GM19452 (cell line): ENCODE data around the gene KAT2A.
A peak's percentile ranks its signal among the peaks of the same experiment; 100 is the strongest.
"Not testable (repeated sequence)": the region's sequence is repeated elsewhere in the genome, so short reads cannot be mapped to it uniquely, and the experiment has no call there.

ENCODE experiments used
- ATAC-seq: cut with Tn5 transposase; IDR thresholded peaks from one replicate; pipeline ENCODE4 v1.9.1; 2021; ENCODE audit not compliant: unreplicated experiment

The KAT2A gene

DNA sequence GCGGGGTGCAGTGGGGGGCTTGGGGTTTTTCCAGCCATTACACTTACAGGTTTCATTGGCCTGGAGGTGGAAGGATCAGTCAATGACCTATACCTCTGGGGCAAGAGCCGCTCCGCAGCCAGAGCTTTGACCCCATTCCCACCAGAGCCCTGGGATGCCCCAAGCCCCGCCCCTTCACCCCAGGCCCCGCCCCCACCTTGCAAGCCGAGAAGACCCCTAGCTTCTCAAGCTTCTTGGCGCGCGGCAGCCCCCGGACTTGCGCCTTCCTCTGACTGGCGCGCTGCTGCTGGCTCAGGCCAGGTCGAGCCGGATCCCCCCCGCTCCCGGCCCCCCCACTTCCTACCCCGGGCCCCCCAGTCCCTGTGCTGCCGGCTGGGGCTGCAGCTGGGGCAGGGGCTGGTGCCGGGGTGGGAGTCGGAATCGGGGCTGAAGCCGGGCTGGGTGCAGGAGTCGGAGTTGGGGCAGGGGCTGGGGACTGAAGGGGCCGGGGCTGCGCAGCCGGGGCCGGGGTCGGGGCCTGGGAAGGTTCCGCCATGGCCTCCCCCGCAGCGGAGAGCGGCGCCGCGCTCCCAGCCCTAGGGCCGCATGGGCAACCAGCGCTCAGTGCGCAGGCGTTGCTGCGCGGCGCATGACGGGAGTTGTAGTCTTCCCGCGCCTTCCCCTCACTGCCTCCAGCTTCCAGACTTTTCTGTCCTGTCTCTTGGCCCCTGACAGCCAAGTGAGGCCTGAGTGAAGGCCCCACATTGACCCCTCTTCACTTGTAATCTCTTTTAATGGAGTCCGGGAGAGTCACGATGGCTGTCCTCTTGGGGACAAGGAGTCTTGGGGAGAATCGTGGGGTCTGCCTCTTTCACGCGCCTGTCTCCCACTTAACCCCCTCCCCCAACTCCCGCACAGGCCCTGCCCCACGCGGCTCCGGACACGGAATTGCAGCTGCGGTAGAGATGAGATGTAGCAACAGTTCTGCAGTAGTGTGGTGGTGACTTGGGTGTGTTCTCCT is at the start of gene KAT2A:
Gene KAT2A (minus strand): TSS at position 598 of the 1,000 bp plus-strand sequence. CDS start 63 bp downstream, at position 535.
- ATAC-seq: peak; percentile 62

DNA sequence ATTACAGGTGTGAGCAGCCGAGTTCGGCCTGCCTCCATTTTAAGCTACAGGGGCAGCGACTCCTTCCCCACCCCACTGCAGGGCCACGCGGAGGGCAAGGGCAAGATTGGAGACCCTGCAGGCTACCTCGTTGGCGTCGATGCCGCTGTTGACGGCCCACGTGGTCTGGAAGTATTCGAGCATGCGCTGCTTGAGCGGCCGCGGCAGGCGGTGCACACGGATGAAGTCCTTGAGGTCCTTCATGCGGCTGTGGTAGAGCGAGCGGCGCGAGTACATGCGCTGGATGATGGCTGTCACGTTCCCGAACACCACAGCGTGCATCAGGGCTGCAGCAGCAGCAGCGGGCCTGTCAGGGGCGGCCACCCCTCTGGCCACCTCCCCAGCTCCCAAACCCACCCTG is 48.2 kb upstream of the KAT2A start:
- no peak for ATAC-seq

DNA sequence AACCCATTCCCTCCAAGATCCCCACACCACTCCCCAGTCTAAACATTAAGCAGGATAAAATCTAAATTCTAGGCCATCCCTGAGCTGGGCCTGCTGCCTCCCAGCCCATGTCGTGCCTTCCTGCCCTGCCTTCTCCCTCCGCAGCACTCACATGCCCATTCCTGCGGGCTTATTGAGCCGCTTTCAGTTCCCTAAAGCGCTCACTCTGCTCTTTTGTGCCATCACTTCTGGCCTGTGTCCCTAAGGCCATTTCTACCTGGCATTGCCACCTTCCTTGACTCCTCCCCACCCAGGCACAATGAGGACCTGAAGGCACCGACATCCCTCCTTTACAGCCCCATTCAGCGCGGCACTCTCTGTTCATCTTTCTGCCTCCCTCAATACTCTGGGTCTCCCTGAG is 46.6 kb upstream of the KAT2A start:
- no peak for ATAC-seq

DNA sequence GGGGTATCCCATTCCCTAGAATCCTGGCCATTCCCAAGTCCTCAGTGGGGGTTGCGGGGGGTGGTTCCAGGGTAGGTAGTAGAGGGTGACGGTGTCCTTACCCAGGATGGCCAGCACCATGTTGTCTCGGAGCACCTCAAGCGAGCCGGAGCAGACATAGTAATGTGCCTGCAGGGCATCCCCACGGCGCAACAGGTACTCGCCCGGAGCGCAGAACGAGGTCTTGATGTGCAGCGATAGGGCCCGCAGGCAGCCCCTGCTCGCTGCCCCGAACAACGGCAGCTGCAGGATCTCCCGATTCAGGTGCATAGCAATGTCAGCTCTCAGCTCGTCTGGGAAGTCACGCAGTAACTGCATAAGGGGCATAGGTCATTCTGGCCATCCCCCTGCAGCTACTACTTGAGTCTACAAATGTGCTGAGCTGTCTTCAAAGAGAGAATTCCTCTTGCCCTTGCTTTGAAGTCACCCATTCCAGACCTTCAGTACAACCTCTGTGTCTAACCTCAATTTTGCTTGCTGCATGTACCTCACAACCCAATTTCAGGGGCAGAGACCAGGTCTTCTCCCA is 45.1 kb upstream of the KAT2A start:
- ATAC-seq: no peak

DNA sequence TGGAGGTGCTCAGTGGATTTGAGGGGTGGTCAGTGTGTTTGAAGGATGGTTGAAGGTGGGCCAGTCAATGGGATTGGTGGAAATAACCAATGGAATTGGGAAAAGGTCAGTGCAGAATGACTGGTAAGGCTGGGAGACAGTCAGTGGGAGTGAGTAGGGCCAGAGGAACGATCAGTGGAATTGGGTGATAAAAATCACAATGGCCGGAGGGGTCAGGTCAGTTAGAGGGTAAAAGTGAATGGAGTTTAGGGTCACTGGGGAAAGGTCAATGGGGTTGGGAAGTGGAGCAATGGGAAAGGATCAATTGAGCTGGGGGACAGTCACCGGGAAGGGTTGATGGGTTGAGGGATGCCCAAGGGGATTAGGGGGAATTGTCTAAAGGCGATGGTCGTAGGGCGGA is 44.6 kb upstream of the KAT2A start:
- no peak for ATAC-seq

DNA sequence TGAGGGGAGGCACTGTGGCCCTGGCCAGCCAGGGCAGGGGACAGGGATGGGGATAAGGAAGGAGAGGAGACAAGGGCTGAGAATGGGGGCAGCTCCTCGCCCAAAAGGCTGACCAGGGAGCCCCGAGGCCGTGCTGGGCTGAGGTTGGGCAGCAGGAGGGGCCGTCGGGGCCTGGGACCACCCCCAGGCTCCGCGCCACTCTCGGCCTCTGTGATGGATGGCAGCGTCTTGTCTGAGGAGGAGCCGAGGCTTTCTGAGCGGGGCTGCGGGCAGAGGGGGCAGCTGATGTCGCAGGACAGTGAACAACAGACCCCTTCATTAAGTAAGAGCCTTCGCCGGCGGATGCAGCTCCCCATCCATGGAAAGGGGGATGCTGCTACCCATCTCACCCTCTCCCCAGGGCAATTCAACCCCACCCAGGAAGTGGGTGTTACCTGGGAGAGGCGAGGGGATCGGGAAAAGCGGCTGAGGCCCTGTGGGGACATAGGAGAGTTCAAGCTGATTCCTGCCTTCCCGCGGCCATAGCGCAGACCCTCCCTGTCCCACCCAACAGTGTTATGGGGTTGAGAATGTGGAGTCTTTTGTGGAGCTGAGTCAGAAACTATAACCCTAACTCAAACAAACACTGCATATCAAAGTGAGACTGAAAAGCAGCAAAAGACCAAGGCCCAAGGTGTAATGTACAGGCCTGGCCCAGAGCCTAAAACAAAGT is 42.7 kb upstream of the KAT2A start:
- ATAC-seq: no peak

DNA sequence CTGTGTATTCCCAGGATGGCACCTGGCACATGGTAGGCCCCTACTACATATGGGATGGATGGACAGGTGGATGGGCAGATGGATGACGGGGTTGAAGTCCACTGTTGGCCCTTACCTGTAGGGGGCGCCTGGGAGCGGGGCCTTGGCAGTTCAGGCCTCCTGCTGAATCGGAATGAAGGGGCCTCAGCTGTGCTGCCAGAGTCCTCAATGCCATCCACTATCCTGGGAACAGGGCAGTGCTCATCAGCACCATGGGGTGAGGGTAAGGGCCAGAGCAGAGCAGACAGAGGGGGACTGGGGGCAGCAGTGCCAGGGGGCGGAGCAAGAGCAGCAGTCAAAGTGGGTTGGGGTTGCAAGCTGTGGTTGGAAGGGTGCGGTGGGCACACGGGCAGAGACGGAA is 41.9 kb upstream of the KAT2A start:
- ATAC-seq: no peak

DNA sequence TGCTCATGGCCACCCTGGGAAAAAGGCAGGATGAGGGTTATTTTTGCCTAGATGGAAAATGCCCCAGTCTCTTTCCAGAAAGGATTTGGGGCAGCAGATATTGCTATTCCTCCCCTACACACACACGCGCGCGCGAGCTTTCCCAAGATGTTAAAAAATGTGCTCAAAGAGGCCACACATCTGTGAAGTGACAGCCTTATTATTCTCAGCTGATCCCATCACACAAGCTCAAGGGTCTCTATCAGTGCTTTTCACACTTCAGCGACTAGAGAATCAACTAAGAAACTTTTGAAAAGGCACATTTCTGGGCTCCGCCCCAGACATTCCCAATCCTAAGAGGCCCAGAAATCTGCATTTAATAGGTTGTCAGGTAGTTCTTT is 39.4 kb upstream of the KAT2A start:
- no peak for ATAC-seq

DNA sequence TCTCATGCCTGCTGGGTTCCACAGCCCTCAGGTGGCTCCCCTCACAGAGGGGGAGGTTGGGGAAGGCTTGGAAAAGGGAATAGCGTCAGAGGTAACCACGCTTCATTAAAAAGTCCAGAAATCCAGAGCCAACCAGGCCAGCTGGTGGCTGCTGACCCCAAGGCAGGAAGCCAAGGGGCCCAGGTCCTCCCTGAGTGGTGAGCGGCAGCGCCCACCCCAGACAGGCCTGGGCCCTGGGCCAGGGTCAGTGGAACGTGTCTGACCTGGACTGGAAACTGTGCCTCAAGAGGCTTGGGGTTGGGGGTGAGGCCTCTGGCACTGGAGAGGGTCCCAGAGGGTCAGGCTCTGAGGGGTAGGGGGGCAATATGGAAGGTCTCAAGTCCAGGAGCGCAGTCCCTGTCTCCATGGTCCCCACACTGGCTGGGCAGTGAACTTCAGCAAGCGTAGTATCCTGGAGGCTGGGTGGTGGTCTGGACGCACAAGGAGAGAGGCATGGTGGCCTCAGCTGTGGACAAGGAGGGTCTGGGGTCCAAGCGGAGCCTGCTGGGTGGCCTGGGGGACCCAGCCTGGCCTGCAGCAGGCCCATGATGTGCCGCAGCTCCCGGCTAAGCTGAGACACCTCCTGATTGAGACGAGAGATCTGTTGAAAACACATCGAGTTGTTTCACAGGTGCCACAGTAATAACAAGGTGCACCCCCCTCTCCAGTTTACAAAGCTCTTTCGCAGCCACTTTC is 38.8 kb upstream of the KAT2A start:
- no peak for ATAC-seq

DNA sequence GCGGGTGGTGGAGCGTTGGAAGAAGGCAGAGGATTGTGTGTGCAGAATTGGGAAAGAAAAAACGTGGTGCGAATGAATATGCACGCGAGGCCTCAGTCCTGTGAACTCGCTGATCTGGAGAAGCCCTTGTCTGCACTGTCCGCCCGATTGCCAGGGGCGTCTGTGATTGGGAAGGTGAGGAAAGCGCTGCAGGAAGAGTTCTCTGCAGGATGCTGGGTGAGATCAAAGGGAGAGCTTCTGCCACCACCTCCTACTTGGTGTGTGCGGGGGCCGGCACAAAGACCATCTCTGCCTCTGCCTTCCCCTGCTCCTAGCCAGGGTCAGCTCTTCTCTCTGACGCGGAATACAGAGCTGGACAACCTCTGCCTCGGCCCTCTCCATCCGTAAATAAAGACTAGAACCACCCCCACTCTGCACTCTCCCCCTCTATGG is 34.5 kb upstream of the KAT2A start:
- no peak for ATAC-seq

DNA sequence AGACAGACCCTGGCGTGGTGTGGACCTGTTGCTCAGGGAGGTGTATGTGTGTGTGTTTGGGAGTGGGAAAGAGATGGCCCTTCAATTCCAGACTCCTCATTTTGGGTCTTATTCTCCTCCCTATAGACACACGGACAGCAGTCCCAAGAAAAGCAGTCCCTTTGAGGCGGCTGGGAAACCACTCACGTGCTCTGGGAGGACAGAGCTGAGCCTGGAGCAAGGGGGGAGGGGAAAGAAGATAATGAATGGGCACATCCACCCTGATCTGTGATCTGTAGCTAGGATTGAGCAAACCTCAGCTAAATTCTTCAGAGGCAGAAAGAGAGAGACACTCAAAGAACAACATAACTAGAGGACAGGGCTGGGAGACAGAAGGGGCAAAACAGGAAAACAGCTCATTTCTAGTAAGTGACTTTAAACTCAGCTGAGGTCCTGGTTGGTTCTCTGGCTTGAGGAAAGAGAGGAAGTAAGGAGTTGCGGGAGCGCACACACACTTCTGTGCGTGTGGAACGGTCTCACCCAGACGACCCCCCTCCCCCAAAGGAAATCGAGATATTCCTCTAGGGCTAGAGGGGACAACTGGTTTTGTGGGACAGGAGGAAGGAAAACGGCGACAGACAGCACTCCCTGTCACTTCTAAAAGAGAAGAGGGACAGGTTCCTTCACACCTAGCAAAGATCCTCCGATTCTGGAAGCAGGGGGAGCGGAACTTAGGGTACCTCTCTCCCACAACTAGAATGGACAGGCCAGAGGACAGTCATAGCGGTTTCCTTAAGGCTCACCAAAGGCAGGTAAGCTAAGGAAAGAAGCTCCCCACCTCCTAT is 33.0 kb upstream of the KAT2A start:
- no peak for ATAC-seq

DNA sequence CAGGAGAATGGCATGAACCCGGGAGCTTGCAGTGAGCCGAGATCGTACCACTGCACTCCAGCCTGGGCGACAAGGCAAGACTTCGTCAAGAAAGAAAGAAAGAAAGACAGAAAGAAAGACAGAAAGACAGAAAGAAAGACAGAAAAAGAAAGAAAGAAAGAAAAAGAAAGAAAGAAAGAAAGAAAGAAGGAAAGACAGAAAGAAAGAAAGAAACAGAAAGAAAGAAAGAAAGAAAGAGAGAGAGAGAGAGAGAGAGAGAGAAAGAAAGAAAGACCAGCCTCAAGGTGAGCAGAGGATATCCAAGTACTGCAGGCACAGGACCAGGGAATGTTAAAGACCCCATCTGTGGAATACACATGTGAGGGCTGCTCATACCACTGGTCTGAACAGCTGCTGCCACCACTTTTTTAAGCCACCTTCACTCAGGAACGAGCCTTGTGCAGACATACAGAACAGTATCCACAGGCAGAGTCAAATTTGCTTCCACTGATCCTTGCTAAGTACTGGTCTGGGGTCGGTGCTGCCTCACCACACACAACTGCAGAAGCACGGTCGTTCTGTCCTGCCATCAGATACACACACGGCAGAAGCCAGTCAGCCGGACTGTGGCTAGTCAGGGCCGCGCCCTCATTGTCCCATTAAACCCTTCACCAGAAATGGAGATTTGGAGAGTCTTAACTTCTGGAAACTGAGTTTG is 25.9 kb upstream of the KAT2A start:
- no peak for ATAC-seq

DNA sequence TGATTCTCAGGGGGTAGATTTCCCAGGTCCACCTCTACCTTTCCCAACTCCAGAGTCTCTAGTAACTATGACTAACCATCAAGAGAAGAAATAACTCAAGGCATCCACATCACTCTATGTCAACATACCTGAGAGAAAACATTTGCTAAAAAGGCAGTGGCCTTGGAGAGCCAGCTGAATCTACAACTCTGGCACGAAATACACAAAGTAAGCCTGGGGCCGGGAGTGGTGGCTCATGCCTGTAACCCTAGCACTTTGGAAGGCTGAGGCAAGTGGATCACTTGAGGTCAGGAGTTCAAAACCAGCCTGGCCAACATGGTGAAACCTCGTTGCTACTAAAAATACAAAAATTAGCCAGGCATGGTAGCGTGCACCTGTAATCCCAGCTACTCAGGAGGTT is 22.0 kb upstream of the KAT2A start:
- not testable (repeated sequence) for ATAC-seq

DNA sequence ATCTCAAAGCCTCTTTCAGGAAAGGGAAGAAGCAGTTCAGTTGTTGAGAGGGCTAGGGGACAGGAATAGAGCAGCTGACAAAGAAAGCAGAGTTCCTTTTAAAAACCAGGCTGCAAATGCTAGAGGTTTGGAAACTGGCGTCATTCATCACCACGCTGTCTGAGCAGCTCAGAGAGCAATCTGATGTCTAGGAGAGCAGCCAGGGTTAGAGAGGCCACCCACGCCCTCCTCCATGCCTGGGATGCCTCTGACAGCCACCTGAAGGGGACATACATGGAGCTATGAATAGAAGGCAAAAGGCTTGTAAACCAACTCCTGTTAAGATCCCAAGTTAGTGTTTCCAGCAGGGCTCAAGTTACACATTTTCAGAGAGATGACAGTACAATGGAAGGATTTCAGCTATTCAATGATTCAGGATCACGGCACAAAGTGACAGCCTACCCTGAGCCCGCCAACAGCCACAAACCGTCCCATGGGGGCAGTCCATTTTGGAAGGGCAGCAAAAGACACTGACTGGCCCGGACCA is 21.3 kb upstream of the KAT2A start:
- no peak for ATAC-seq

DNA sequence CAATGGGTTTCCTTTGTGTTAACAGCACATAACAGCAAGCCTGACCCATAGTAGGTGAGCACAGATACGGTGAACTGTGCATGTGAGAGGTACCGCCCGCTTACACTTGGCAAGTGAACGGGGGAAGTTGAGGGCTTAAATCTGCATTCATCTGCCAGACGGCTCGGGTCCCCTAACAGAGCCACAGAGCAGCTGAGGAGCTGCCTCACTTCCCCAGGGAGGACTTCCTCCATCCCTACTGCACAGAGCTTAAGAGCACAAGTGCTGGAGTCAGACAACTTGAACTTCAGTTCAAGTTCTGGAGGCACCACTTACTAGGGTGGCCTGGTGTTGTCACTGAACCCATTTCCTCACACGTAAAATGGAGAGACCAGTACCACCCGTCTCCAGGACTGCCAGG is 20.2 kb upstream of the KAT2A start:
- ATAC-seq: no peak

DNA sequence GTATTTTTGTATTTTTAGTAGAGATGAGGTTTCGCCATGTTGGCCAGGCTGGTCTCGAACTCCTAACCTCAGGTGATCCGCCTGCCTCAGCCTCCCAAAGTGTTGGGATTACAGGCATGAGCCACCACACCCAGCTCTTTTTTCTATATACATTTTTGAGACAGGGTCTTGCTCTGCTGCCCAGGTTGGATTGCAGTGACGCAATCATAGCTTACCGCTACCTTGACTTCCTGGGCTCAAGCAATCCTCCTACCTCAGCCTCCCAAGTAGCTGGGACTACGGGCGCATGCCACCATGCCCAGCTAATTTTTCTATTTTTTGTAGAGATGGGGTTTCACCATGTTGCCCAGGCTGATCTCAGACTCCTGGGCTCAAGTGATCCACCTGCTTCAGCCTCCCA is 19.5 kb upstream of the KAT2A start:
- ATAC-seq: not testable (repeated sequence)

DNA sequence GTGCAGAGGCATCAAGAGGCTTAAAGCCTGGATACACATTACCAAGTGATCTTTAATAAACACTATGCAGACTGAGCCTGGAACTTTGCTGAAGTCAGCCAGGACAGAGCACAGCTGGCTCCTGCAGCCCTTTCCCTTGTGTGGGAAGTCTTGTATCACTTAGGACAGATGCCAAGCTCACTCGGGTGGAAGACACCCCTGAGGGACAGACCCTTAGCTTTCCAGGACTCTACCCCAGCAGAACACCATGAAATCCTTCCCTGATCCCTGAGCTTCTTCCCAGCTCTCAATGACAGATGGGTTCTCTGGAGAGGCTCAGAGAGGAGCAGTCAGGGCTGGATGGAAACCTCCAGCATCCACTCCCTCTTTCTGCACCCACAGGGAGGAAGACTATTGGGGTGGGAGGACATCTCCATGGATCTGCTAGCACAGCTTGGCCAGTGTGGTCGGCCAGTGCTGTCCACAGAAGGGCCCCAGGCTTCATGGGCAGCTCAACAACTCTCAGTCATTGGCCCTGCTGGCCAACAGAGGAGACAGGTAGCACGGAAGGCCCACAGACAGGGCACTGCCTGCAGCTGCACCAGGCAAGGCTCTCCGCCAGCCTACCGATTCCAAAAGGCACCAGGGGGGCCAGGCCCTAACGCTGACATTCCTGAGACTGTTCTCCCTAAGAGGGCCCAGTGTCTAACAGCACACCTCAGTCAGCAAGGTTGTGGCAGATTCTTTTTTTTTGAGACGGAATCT is 17.8 kb upstream of the KAT2A start:
- ATAC-seq: no peak

DNA sequence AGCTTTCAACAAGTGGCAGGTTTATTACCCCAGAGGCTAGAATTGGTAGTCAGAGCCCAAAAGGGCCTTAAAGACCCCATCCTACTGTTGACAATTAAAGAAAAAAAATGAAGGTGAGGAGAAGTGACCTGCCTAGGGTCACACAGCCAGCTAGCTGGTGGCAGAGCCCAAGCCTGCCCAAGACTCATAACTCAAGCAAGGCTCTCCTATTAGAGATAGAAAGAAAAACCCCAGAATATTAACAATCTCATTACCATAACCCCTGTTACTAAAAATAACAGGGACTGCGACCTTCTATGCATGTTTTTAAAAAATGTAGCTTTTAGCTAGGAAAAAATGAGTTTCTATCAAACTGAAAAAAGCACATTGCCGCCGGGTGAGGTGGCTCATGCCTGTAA is 15.5 kb upstream of the KAT2A start:
- ATAC-seq: no peak
